Measurements from ENCODE around the gene CACNA1A. TPM values are rescaled to one million over a fixed set of nuclear protein-coding genes. Genes with fewer than 3 reads are reported as not detected.

Gene CACNA1A
- total RNA-seq, 1 donor from 2014 or later = 16.5 TPM

GRCh38 chr19:13291913-13292312, 214.4 kb downstream of the CACNA1A start:
- Mint-ChIP-seq H3K27ac (no peak overlapping the region), H3K9me3 (no peaks in the 10 kb centered on the region), H3K4me3 (no peak overlapping the region), H3K36me3 (no peaks in the 10 kb centered on the region), H3K4me1 (peaks cover 9% of the 10 kb centered on the region), H3K27me3 (ENCODE audit: insufficient read depth, low read depth) (no peaks in the 10 kb centered on the region)
- Histone ChIP-seq H3F3A (ENCODE audit: low read depth) (no peaks in the 10 kb centered on the region), H3K27ac (no peak overlapping the region), H4K20me1 (ENCODE audit: low read depth) (no peaks in the 10 kb centered on the region), H3K9ac (no peak overlapping the region), H3K4me1 (peaks cover 2% of the 10 kb centered on the region), H2AFZ (replicated peaks) (no peak overlapping the region), H3K79me2 (ENCODE audit: low read depth) (no peaks in the 10 kb centered on the region), H3K9me3 (ENCODE audit: low read depth) (no peaks in the 10 kb centered on the region), H3K4me3 (no peak overlapping the region), H3K36me3 (no peaks in the 10 kb centered on the region), H3K27me3 (no peaks in the 10 kb centered on the region), H3K4me2 (no peak overlapping the region)
- DNase-seq (ENCODE audit: low spot score) = no peak
- TF ChIP-seq EZH2 (IDR thresholded peaks at IDR 0.05) = no peak
- TF ChIP-seq CTCF (IDR thresholded peaks at IDR 0.05) = no peak
- TF ChIP-seq EZH2phosphoT487 (IDR thresholded peaks at IDR 0.05) = no peak

- Mint-ChIP-seq H3K4me1 (peaks cover 9% of the 10 kb centered on the region), H3K4me3 (no peak overlapping the region), H3K27ac (no peak overlapping the region), H3K36me3 (no peaks in the 10 kb centered on the region), H3K9me3 (no peaks in the 10 kb centered on the region), H3K27me3 (ENCODE audit: insufficient read depth, low read depth) (no peaks in the 10 kb centered on the region)
- no peaks in the 10 kb centered on the region for H3K27me3 ChIP-seq
- H4K20me1 ChIP-seq (ENCODE audit: low read depth) = no peaks in the 10 kb centered on the region
- H3K9me3 ChIP-seq (ENCODE audit: low read depth) = no peaks in the 10 kb centered on the region
- no peak overlapping the region for H3K4me2 ChIP-seq
- no peak overlapping the region for H3K27ac ChIP-seq
- H3F3A ChIP-seq (ENCODE audit: low read depth) = no peaks in the 10 kb centered on the region
- DNase-seq (ENCODE audit: low spot score) = no peak
- no peak overlapping the region for H3K9ac ChIP-seq
- no peaks in the 10 kb centered on the region for H3K36me3 ChIP-seq
- TF ChIP-seq EZH2 (IDR thresholded peaks at IDR 0.05) (no peak), CTCF (IDR thresholded peaks at IDR 0.05) (no peak), EZH2phosphoT487 (IDR thresholded peaks at IDR 0.05) (no peak)
- H3K79me2 ChIP-seq (ENCODE audit: low read depth) = no peaks in the 10 kb centered on the region
- H3K4me3 ChIP-seq = no peak overlapping the region
- peaks cover 2% of the 10 kb centered on the region for H3K4me1 ChIP-seq
- H2AFZ ChIP-seq (replicated peaks) = no peak overlapping the region
Measured at GRCh38 chr19:13290741-13291140, 215.5 kb downstream of the CACNA1A start.

- no peak for DNase-seq (ENCODE audit: low spot score)
- H3K4me3 Mint-ChIP-seq = no peak overlapping the region
- H3K27me3 ChIP-seq = no peaks in the 10 kb centered on the region
- H3K4me3 ChIP-seq = no peak overlapping the region
- no peak overlapping the region for H3K27ac ChIP-seq
- H3K36me3 Mint-ChIP-seq = no peaks in the 10 kb centered on the region
- H3K9me3 ChIP-seq (ENCODE audit: low read depth) = no peaks in the 10 kb centered on the region
- no peak overlapping the region for H3K9ac ChIP-seq
- no peaks in the 10 kb centered on the region for H3K36me3 ChIP-seq
- no peak overlapping the region for H3K27ac Mint-ChIP-seq
- no peaks in the 10 kb centered on the region for H3F3A ChIP-seq (ENCODE audit: low read depth)
- H3K79me2 ChIP-seq (ENCODE audit: low read depth) = no peaks in the 10 kb centered on the region
- peaks cover 2% of the 10 kb centered on the region for H3K4me1 ChIP-seq
- H4K20me1 ChIP-seq (ENCODE audit: low read depth) = no peaks in the 10 kb centered on the region
- H3K4me1 Mint-ChIP-seq = peaks cover 9% of the 10 kb centered on the region
- TF ChIP-seq EZH2 (IDR thresholded peaks at IDR 0.05) = no peak
- TF ChIP-seq EZH2phosphoT487 (IDR thresholded peaks at IDR 0.05) = no peak
- TF ChIP-seq CTCF (IDR thresholded peaks at IDR 0.05) = no peak
- no peak overlapping the region for H2AFZ ChIP-seq (replicated peaks)
- no peak overlapping the region for H3K4me2 ChIP-seq
- no peaks in the 10 kb centered on the region for H3K9me3 Mint-ChIP-seq
- peaks cover 5% of the 10 kb centered on the region for H3K27me3 Mint-ChIP-seq (ENCODE audit: insufficient read depth, low read depth)
Measured at GRCh38 chr19:13289295-13289694, 217.0 kb downstream of the CACNA1A start.

All from neural progenitor cell (in vitro differentiated cells).